HepG2 (cell line): ENCODE data around the gene PTPN22. TPM values are rescaled to one million over a fixed set of nuclear protein-coding genes. Genes with fewer than 3 reads are reported as not detected.

ENCODE experiments used
- BORCS8-MEF2B ChIP-seq: sonication (generic); formaldehyde crosslinking; IDR thresholded peaks from 2 replicates; pipeline ENCODE4 v1.8.0; 2022; ENCODE audit warnings: mild to moderate bottlenecking, missing genetic modification reagents
- NKX3-1 ChIP-seq: sonication (generic); formaldehyde crosslinking; IDR thresholded peaks from 2 replicates; pipeline ENCODE4 v1.5.0; 2020; ENCODE audit warnings: missing genetic modification reagents
- SKI ChIP-seq: fragments of 450-650 bp; IDR thresholded peaks from one replicate; pipeline ENCODE4 v1.6.1; 2018; ENCODE audit warnings: mild to moderate bottlenecking; ENCODE audit not compliant: partially characterized antibody
- TBX2 ChIP-seq: sonication (generic); formaldehyde crosslinking; IDR thresholded peaks from 2 replicates; pipeline ENCODE4 v1.5.0; 2020; ENCODE audit warnings: missing genetic modification reagents, mild to moderate bottlenecking, borderline replicate concordance
- ZFP91 ChIP-seq: sonication (generic); formaldehyde crosslinking; IDR thresholded peaks from 2 replicates; pipeline ENCODE4 v1.9.0; 2022; ENCODE audit warnings: missing genetic modification reagents, mild to moderate bottlenecking, borderline replicate concordance
- ZNF232 ChIP-seq: sonication (generic); formaldehyde crosslinking; IDR thresholded peaks from 2 replicates; pipeline ENCODE4 v1.4.0; 2020; ENCODE audit warnings: missing genetic modification reagents, borderline replicate concordance
- ZNF800 ChIP-seq: sonication (generic); formaldehyde crosslinking; IDR thresholded peaks from 2 replicates; pipeline ENCODE4 v1.4.0; 2020; ENCODE audit warnings: missing genetic modification reagents
- polyA plus RNA-seq, 8 experiments: library from polyadenylated mRNA; depleted of rRNA in 3 of 8; stranded (reverse) in 7 of 8; unstranded in 1 of 8; fragments of >200 nt; fragmentation: Illumina TruSeq in 4 of 8; extraction: Trizol in 4 of 8; gene quantifications; 2 replicates each; pipeline versions ENCODE4 v1.2.1 to v1.2.3, GENCODE V29; 2011 to 2016; ENCODE audit warnings: low read depth in 4 of 8, missing spikeins in 1 of 8, mixed read lengths in 1 of 8; ENCODE audit not compliant: insufficient read depth in 1 of 8
- total RNA-seq, 5 experiments: library from RNA; depleted of rRNA; stranded (reverse); fragments of >200 nt; fragmentation: Illumina TruSeq; extraction: Trizol; gene quantifications; 2 replicates each; pipeline ENCODE4 v1.2.3, GENCODE V29; 2016; ENCODE audit warnings: low read depth in 1 of 5
- TF ChIP-seq, protein P1 (sequence below): sonication (generic); formaldehyde crosslinking; IDR thresholded peaks from 2 replicates; pipeline ENCODE4 v1.4.0; 2020; ENCODE audit warnings: missing genetic modification reagents
- TF ChIP-seq, protein P2 (sequence below): sonication (generic); formaldehyde crosslinking; IDR thresholded peaks from 2 replicates; pipeline ENCODE4 v1.4.0; 2020; ENCODE audit warnings: mild to moderate bottlenecking, missing genetic modification reagents

The PTPN22 gene
- total and polyA plus RNA-seq, 2 of the 13 experiments (the other 11 are each of a cell fraction or from before 2014, with no cell fraction given) = not detected

GRCh38 chr1:113905435-113905861, 33.9 kb upstream of the PTPN22 start (continued):
- TF ChIP-seq, protein P1, sequence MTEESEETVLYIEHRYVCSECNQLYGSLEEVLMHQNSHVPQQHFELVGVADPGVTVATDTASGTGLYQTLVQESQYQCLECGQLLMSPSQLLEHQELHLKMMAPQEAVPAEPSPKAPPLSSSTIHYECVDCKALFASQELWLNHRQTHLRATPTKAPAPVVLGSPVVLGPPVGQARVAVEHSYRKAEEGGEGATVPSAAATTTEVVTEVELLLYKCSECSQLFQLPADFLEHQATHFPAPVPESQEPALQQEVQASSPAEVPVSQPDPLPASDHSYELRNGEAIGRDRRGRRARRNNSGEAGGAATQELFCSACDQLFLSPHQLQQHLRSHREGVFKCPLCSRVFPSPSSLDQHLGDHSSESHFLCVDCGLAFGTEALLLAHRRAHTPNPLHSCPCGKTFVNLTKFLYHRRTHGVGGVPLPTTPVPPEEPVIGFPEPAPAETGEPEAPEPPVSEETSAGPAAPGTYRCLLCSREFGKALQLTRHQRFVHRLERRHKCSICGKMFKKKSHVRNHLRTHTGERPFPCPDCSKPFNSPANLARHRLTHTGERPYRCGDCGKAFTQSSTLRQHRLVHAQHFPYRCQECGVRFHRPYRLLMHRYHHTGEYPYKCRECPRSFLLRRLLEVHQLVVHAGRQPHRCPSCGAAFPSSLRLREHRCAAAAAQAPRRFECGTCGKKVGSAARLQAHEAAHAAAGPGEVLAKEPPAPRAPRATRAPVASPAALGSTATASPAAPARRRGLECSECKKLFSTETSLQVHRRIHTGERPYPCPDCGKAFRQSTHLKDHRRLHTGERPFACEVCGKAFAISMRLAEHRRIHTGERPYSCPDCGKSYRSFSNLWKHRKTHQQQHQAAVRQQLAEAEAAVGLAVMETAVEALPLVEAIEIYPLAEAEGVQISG (CRISPR knock-in tag) = peak; percentile 93
- TF ChIP-seq SKI (no peak), ZFP91 (peak; percentile 76; the same call in 1 of the 2 replicates), ZNF800 (CRISPR knock-in tag) (peak; percentile 16; the same call in 1 of the 2 replicates), BORCS8-MEF2B (CRISPR knock-in tag) (0 out of 2 replicates have a peak, but pooled peaks have one; percentile 8), ZNF232 (CRISPR knock-in tag) (peak; percentile 19; the same call in 1 of the 2 replicates), TBX2 (CRISPR knock-in tag) (peak; percentile 11; the same call in 1 of the 2 replicates), NKX3-1 (CRISPR knock-in tag) (0 out of 2 replicates have a peak, but pooled peaks have one; percentile 4)
- TF ChIP-seq, protein P2, sequence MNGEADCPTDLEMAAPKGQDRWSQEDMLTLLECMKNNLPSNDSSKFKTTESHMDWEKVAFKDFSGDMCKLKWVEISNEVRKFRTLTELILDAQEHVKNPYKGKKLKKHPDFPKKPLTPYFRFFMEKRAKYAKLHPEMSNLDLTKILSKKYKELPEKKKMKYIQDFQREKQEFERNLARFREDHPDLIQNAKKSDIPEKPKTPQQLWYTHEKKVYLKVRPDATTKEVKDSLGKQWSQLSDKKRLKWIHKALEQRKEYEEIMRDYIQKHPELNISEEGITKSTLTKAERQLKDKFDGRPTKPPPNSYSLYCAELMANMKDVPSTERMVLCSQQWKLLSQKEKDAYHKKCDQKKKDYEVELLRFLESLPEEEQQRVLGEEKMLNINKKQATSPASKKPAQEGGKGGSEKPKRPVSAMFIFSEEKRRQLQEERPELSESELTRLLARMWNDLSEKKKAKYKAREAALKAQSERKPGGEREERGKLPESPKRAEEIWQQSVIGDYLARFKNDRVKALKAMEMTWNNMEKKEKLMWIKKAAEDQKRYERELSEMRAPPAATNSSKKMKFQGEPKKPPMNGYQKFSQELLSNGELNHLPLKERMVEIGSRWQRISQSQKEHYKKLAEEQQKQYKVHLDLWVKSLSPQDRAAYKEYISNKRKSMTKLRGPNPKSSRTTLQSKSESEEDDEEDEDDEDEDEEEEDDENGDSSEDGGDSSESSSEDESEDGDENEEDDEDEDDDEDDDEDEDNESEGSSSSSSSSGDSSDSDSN = peak; percentile 3; the same call in 1 of the 2 replicates
